ENCODE data around the gene SLC10A6. TPM values are rescaled to one million over a fixed set of nuclear protein-coding genes. Genes with fewer than 3 reads are reported as not detected.
A peak's percentile ranks its signal among the peaks of the same experiment; 100 is the strongest.

The SLC10A6 gene
- total RNA-seq: 1 to 10 TPM in 1 of 4 donors, under 1 TPM in 3; 0.71 to 1.6 (median 0.87) TPM
- polyA plus RNA-seq: 0.52 TPM
- long read RNA-seq, donor 1: 0 reads
- long read RNA-seq, donor 2: 0 reads
- long read RNA-seq, donor 3: 0 reads
- long read RNA-seq, donor 4: 0 reads

- ATAC-seq (peak in 1 of 2 donors; percentile 48), DNase-seq (peak in 1 of 3 donors; percentile 51)
- Histone ChIP-seq H3K27me3 (ENCODE audit: control insufficient read depth, insufficient read depth) (no peaks in the 10 kb centered on the region), H3K4me3 (ENCODE audit: low read length) (peak within 1 kb of the TSS; percentile 4), H3K9me3 (ENCODE audit: control insufficient read depth, low read length) (no peaks in the 10 kb centered on the region), H3K27ac (ENCODE audit: low read length) (peak within 1 kb of the TSS; percentile 6), H3K4me1 (ENCODE audit: control insufficient read depth, insufficient read depth, low read length) (peaks cover 3% of the 10 kb centered on the region)
- intact Hi-C loops (cut with DNase I): no loop called here
- 54% methylated on average over 11 of the region's 11 CpGs for WGBS
These were observed at the start of gene SLC10A6 for GRCh38 chr4:86848732-86849619. Gene SLC10A6 (minus strand): TSS chr4:86849384. CDS start chr4:86849115, 269 bp downstream.

- no peak for DNase-seq
- no peak overlapping the region for H3K4me3 ChIP-seq (ENCODE audit: low read length)
- WGBS: 89% methylated on average over 4 of the region's 4 CpGs
- no peaks in the 10 kb centered on the region for H3K27me3 ChIP-seq (ENCODE audit: control insufficient read depth, insufficient read depth)
- H3K27ac ChIP-seq (ENCODE audit: low read length): no peak overlapping the region
- intact Hi-C loops (cut with DNase I): loop anchor here in 2 of 4 donors (5.0 kb wide), 1 partner anchor 401 kb away; no protein-coding TSS in a partner anchor
- no peaks in the 10 kb centered on the region for H3K9me3 ChIP-seq (ENCODE audit: control insufficient read depth, low read length)
- no peaks in the 10 kb centered on the region for H3K4me1 ChIP-seq (ENCODE audit: control insufficient read depth, insufficient read depth, low read length)
- no peak for ATAC-seq
These were observed 49.4 kb upstream of the SLC10A6 start for GRCh38 chr4:86898562-86898961.

- H3K27me3 ChIP-seq (ENCODE audit: control insufficient read depth, insufficient read depth): no peaks in the 10 kb centered on the region
- WGBS: 43% methylated on average over 4 of the region's 4 CpGs
- intact Hi-C loops (cut with DNase I): loop anchor here in 3 of 4 donors (2.0 to 5.0 kb wide), 2 partner anchors 399 to 400 kb away; no protein-coding TSS in a partner anchor
- no peaks in the 10 kb centered on the region for H3K9me3 ChIP-seq (ENCODE audit: control insufficient read depth, low read length)
- no peak for ATAC-seq
- H3K4me1 ChIP-seq (ENCODE audit: control insufficient read depth, insufficient read depth, low read length): no peaks in the 10 kb centered on the region
- no peak overlapping the region for H3K27ac ChIP-seq (ENCODE audit: low read length)
- H3K4me3 ChIP-seq (ENCODE audit: low read length): no peak overlapping the region
- DNase-seq: no peak
These were observed 47.4 kb upstream of the SLC10A6 start for GRCh38 chr4:86896596-86896995.

GRCh38 chr4:86895692-86896488 is 46.7 kb upstream of the SLC10A6 start:
- H3K4me1 ChIP-seq (ENCODE audit: control insufficient read depth, insufficient read depth, low read length): no peaks in the 10 kb centered on the region
- 72% methylated on average over 6 of the region's 6 CpGs for WGBS
- H3K4me3 ChIP-seq (ENCODE audit: low read length): no peak overlapping the region
- ATAC-seq: peak; percentile 29 to 42
- no peaks in the 10 kb centered on the region for H3K9me3 ChIP-seq (ENCODE audit: control insufficient read depth, low read length)
- DNase-seq: no peak
- no peak overlapping the region for H3K27ac ChIP-seq (ENCODE audit: low read length)
- intact Hi-C loops (cut with DNase I): loop anchor here (2.0 to 5.0 kb wide), 2 partner anchors 399 kb away; no protein-coding TSS in a partner anchor
- H3K27me3 ChIP-seq (ENCODE audit: control insufficient read depth, insufficient read depth): no peaks in the 10 kb centered on the region

- H3K9me3 ChIP-seq (ENCODE audit: control insufficient read depth, low read length): no peaks in the 10 kb centered on the region
- H3K27ac ChIP-seq (ENCODE audit: low read length): no peak overlapping the region
- no peak for DNase-seq
- H3K27me3 ChIP-seq (ENCODE audit: control insufficient read depth, insufficient read depth): no peaks in the 10 kb centered on the region
- intact Hi-C loops (cut with DNase I): loop anchor here in 1 of 4 donors (2.0 kb wide), 1 partner anchor 398 kb away; no protein-coding TSS in a partner anchor
- H3K4me1 ChIP-seq (ENCODE audit: control insufficient read depth, insufficient read depth, low read length): no peaks in the 10 kb centered on the region
- no peak overlapping the region for H3K4me3 ChIP-seq (ENCODE audit: low read length)
- ATAC-seq: no peak
These were observed 45.3 kb upstream of the SLC10A6 start for GRCh38 chr4:86894455-86894854.

- 87% methylated on average over 19 of the region's 19 CpGs for WGBS
- H3K4me1 ChIP-seq (ENCODE audit: control insufficient read depth, insufficient read depth, low read length): no peaks in the 10 kb centered on the region
- H3K27me3 ChIP-seq (ENCODE audit: control insufficient read depth, insufficient read depth): no peaks in the 10 kb centered on the region
- no peak overlapping the region for H3K27ac ChIP-seq (ENCODE audit: low read length)
- H3K9me3 ChIP-seq (ENCODE audit: control insufficient read depth, low read length): no peaks in the 10 kb centered on the region
- intact Hi-C loops (cut with DNase I): no loop called here
- ATAC-seq (no peak), DNase-seq (no peak)
- H3K4me3 ChIP-seq (ENCODE audit: low read length): no peak overlapping the region
These were observed 44.0 kb upstream of the SLC10A6 start for GRCh38 chr4:86893136-86893535.

GRCh38 chr4:86892636-86892960 is 43.4 kb upstream of the SLC10A6 start:
- DNase-seq (no peak), ATAC-seq (no peak)
- WGBS: 9% methylated on average over 13 of the region's 13 CpGs
- H3K27me3 ChIP-seq (ENCODE audit: control insufficient read depth, insufficient read depth): no peaks in the 10 kb centered on the region
- H3K9me3 ChIP-seq (ENCODE audit: control insufficient read depth, low read length): no peaks in the 10 kb centered on the region
- peak overlapping the region; percentile 79 for H3K4me3 ChIP-seq (ENCODE audit: low read length)
- no peak overlapping the region for H3K27ac ChIP-seq (ENCODE audit: low read length)
- intact Hi-C loops (cut with DNase I): no loop called here
- no peaks in the 10 kb centered on the region for H3K4me1 ChIP-seq (ENCODE audit: control insufficient read depth, insufficient read depth, low read length)

- no peak within 1 kb of the TSS for H3K27ac ChIP-seq (ENCODE audit: low read length)
- intact Hi-C loops (cut with DNase I): no loop called here
- no peaks in the 10 kb centered on the region for H3K27me3 ChIP-seq (ENCODE audit: control insufficient read depth, insufficient read depth)
- H3K9me3 ChIP-seq (ENCODE audit: control insufficient read depth, low read length): no peaks in the 10 kb centered on the region
- ATAC-seq (peak; percentile 85 to 89), DNase-seq (peak; percentile 63 to 84 (median 78))
- H3K4me3 ChIP-seq (ENCODE audit: low read length): peak within 1 kb of the TSS; percentile 79
- no peaks in the 10 kb centered on the region for H3K4me1 ChIP-seq (ENCODE audit: control insufficient read depth, insufficient read depth, low read length)
- 1% methylated on average over 84 of the region's 84 CpGs for WGBS
These were observed 42.8 kb upstream of the SLC10A6 start, which contains the start of gene C4orf36 for GRCh38 chr4:86891762-86892635. Gene C4orf36 (minus strand): TSS chr4:86892422. CDS start chr4:86891520, 902 bp downstream.

- no peak for DNase-seq
- 55% methylated on average over 7 of the region's 7 CpGs for WGBS
- no peak overlapping the region for H3K4me3 ChIP-seq (ENCODE audit: low read length)
- no peaks in the 10 kb centered on the region for H3K9me3 ChIP-seq (ENCODE audit: control insufficient read depth, low read length)
- no peak overlapping the region for H3K27ac ChIP-seq (ENCODE audit: low read length)
- H3K27me3 ChIP-seq (ENCODE audit: control insufficient read depth, insufficient read depth): no peaks in the 10 kb centered on the region
- no peaks in the 10 kb centered on the region for H3K4me1 ChIP-seq (ENCODE audit: control insufficient read depth, insufficient read depth, low read length)
- ATAC-seq: no peak
- intact Hi-C loops (cut with DNase I): no loop called here
These were observed 41.6 kb upstream of the SLC10A6 start for GRCh38 chr4:86890790-86891189.

GRCh38 chr4:86879641-86880040 is 30.5 kb upstream of the SLC10A6 start:
- no peaks in the 10 kb centered on the region for H3K4me1 ChIP-seq (ENCODE audit: control insufficient read depth, insufficient read depth, low read length)
- WGBS: 72% methylated on average over 1 of the region's 1 CpG
- no peak overlapping the region for H3K27ac ChIP-seq (ENCODE audit: low read length)
- H3K27me3 ChIP-seq (ENCODE audit: control insufficient read depth, insufficient read depth): no peaks in the 10 kb centered on the region
- no peak overlapping the region for H3K4me3 ChIP-seq (ENCODE audit: low read length)
- H3K9me3 ChIP-seq (ENCODE audit: control insufficient read depth, low read length): no peaks in the 10 kb centered on the region
- no peak for DNase-seq
- ATAC-seq: no peak
- intact Hi-C loops (cut with DNase I): no loop called here
